Measurements from ENCODE around the gene NCR3LG1.

- TF ChIP-seq CTCF (IDR thresholded peaks at IDR 0.05) (no peak), ZFX (IDR thresholded peaks at IDR 0.05; ENCODE audit: borderline replicate concordance) (no peak)
These were observed 59.8 kb downstream of the NCR3LG1 start for GRCh38 chr11:17411418-17411817.

Measured in 22Rv1 (cell line).